ENCODE measurements around the gene ZEB2. TPM values are rescaled to one million over a fixed set of nuclear protein-coding genes. Genes with fewer than 3 reads are reported as not detected.
A peak's percentile ranks its signal among the peaks of the same experiment; 100 is the strongest.

ZEB2 gene
- total RNA-seq, 1 experiment from 2014 or later, result 1.1 TPM

DNA sequence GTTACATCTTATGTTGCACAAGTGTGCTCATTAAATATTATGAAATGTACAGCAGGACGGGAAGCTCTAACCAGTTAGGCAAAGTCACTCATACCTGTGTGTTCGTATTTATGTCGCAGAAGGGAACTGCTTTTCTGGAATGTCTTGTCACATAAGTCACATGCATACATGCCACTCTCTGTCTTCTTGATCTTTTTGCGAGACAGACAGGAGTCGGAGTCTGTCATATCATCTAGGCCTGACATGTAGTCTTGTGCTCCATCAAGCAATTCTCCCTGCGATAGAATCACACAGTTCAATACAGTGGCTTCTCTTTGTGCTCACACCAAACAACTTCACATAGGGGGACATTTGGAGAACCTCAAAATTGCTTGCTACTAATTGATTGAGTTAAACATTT is 123.6 kb downstream of the ZEB2 start:
- no peak for DNase-seq (ENCODE audit: low read depth, low spot score)
- CTCF ChIA-PET, result no interaction called here
- no peak overlapping the region for H3K4me3 ChIP-seq (ENCODE audit: low read depth in 2 of 2, low read length in 2 of 2)
- no peak overlapping the region for H3K27ac ChIP-seq (ENCODE audit: low read length)
- POLR2A ChIA-PET, result no interaction called here
- H3K27me3 ChIP-seq (ENCODE audit: control insufficient read depth, insufficient read depth, low read length), result 0 out of 2 replicates have a peak, but pooled peaks cover 2% of the 10 kb centered on the region
- intact Hi-C loops (cut with micrococcal nuclease; ENCODE audit: unreplicated experiment) (no loop called here), in situ Hi-C loops (cut with HindIII; ENCODE audit: low pct_unique_long_range_greater_than_20kb, low sequenced_read_pairs) (no loop called here)
- BruUV-seq (replicated peaks), result no TSS peak
- TF ChIP-seq SIN3A (IDR thresholded peaks at IDR 0.05; ENCODE audit: borderline replicate concordance, insufficient read depth, low read depth, low read length) (no peak), POLR2AphosphoS5 (IDR thresholded peaks at IDR 0.05; ENCODE audit: low read depth, low read length) (no peak)
- ATAC-seq, result no peak
- H3K36me3 ChIP-seq (ENCODE audit: control insufficient read depth, insufficient read depth, low read length), result no peaks in the 10 kb centered on the region
- H3K4me1 ChIP-seq (ENCODE audit: control insufficient read depth, insufficient read depth, low read length), result no peaks in the 10 kb centered on the region
- H3K9me3 ChIP-seq (ENCODE audit: control insufficient read depth, insufficient read depth, low read depth, low read length), result no peaks in the 10 kb centered on the region

DNA sequence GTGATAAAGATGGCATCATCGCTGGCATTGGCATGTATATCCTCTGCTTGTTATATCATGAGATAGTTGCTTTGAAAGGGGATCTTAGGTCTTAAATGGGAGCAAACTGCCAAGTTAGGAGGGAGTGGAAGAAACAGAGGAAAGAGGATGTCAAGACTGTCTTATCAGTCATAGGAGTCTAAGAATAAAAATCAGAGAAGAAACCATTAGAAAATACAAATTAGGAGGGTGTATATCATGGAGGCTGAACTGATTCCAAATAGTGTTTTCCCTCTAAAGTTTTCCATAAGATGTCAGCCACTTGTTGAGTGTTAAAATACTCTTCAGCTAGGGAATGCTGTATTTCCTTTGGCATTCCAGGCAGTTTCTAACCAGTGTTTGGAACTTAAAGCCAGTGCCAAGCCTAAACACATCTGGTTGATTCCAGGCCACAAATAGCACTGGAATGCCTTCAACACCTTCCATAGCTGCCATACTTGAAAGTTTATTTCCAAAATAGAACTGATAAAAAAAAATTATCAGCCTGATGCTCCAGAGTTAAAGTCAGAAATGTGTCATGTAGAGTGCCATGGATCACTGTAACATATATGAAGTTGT is 129.4 kb downstream of the ZEB2 start:
- CTCF ChIA-PET, result no interaction called here
- no peaks in the 10 kb centered on the region for H3K9me3 ChIP-seq (ENCODE audit: control insufficient read depth, insufficient read depth, low read depth, low read length)
- intact Hi-C loops (cut with micrococcal nuclease; ENCODE audit: unreplicated experiment) (no loop called here), in situ Hi-C loops (cut with HindIII; ENCODE audit: low pct_unique_long_range_greater_than_20kb, low sequenced_read_pairs) (no loop called here)
- BruUV-seq (replicated peaks), result no TSS peak
- H3K27me3 ChIP-seq (ENCODE audit: control insufficient read depth, insufficient read depth, low read length), result peaks cover 5% of the 10 kb centered on the region
- no peaks in the 10 kb centered on the region for H3K36me3 ChIP-seq (ENCODE audit: control insufficient read depth, insufficient read depth, low read length)
- no peak overlapping the region for H3K27ac ChIP-seq (ENCODE audit: low read length)
- no peak for DNase-seq (ENCODE audit: low read depth, low spot score)
- TF ChIP-seq, protein P1, sequence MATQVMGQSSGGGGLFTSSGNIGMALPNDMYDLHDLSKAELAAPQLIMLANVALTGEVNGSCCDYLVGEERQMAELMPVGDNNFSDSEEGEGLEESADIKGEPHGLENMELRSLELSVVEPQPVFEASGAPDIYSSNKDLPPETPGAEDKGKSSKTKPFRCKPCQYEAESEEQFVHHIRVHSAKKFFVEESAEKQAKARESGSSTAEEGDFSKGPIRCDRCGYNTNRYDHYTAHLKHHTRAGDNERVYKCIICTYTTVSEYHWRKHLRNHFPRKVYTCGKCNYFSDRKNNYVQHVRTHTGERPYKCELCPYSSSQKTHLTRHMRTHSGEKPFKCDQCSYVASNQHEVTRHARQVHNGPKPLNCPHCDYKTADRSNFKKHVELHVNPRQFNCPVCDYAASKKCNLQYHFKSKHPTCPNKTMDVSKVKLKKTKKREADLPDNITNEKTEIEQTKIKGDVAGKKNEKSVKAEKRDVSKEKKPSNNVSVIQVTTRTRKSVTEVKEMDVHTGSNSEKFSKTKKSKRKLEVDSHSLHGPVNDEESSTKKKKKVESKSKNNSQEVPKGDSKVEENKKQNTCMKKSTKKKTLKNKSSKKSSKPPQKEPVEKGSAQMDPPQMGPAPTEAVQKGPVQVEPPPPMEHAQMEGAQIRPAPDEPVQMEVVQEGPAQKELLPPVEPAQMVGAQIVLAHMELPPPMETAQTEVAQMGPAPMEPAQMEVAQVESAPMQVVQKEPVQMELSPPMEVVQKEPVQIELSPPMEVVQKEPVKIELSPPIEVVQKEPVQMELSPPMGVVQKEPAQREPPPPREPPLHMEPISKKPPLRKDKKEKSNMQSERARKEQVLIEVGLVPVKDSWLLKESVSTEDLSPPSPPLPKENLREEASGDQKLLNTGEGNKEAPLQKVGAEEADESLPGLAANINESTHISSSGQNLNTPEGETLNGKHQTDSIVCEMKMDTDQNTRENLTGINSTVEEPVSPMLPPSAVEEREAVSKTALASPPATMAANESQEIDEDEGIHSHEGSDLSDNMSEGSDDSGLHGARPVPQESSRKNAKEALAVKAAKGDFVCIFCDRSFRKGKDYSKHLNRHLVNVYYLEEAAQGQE (IDR thresholded peaks at IDR 0.05; ENCODE audit: insufficient read depth in 1 of 2, low read depth in 2 of 2, low read length in 1 of 2), result no peak
- TF ChIP-seq TCF7L2 (IDR thresholded peaks at IDR 0.05; ENCODE audit: low read depth, low read length) (no peak), SIN3A (IDR thresholded peaks at IDR 0.05; ENCODE audit: borderline replicate concordance, insufficient read depth, low read depth, low read length) (no peak), POLR2AphosphoS5 (IDR thresholded peaks at IDR 0.05; ENCODE audit: low read depth, low read length) (no peak)
- TF ChIP-seq, protein P2, sequence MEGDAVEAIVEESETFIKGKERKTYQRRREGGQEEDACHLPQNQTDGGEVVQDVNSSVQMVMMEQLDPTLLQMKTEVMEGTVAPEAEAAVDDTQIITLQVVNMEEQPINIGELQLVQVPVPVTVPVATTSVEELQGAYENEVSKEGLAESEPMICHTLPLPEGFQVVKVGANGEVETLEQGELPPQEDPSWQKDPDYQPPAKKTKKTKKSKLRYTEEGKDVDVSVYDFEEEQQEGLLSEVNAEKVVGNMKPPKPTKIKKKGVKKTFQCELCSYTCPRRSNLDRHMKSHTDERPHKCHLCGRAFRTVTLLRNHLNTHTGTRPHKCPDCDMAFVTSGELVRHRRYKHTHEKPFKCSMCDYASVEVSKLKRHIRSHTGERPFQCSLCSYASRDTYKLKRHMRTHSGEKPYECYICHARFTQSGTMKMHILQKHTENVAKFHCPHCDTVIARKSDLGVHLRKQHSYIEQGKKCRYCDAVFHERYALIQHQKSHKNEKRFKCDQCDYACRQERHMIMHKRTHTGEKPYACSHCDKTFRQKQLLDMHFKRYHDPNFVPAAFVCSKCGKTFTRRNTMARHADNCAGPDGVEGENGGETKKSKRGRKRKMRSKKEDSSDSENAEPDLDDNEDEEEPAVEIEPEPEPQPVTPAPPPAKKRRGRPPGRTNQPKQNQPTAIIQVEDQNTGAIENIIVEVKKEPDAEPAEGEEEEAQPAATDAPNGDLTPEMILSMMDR (IDR thresholded peaks at IDR 0.05), result no peak
- POLR2A ChIA-PET, result no interaction called here
- ATAC-seq, result no peak
- H3K4me3 ChIP-seq (ENCODE audit: low read depth in 2 of 2, low read length in 2 of 2), result no peak overlapping the region
- no peaks in the 10 kb centered on the region for H3K4me1 ChIP-seq (ENCODE audit: control insufficient read depth, insufficient read depth, low read length)

DNA sequence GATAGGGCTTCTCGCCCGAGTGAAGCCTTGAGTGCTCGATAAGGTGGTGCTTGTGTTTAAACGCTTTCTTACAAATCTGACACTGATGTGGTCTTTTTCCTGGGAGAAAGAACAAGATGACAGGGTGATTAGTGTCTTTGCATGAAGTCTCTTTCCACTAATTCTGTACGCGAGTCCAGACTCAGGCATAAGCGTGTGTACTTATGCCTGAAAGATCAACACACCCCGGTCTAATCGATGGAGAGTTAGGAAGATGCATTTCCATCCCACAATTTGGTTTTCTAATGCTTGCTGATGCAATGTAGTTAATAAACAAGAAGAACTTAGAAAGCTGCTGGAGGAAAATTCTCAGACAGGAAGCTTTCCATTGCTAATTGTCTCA is 130.0 kb downstream of the ZEB2 start:
- ChIA-PET CTCF (no interaction called here), POLR2A (no interaction called here)
- no TSS peak for BruUV-seq (replicated peaks)
- Histone ChIP-seq H3K36me3 (ENCODE audit: control insufficient read depth, insufficient read depth, low read length) (no peaks in the 10 kb centered on the region), H3K4me1 (ENCODE audit: control insufficient read depth, insufficient read depth, low read length) (no peaks in the 10 kb centered on the region), H3K4me3 (ENCODE audit: low read depth in 2 of 2, low read length in 2 of 2) (peak overlapping the region; percentile 55 to 76), H3K27ac (ENCODE audit: low read length) (0 out of 2 replicates have a peak overlapping the region, but pooled peaks have one; percentile 65), H3K9me3 (ENCODE audit: control insufficient read depth, insufficient read depth, low read depth, low read length) (no peaks in the 10 kb centered on the region), H3K27me3 (ENCODE audit: control insufficient read depth, insufficient read depth, low read length) (peaks cover 5% of the 10 kb centered on the region)
- TF ChIP-seq POLR2AphosphoS5 (IDR thresholded peaks at IDR 0.05; ENCODE audit: low read depth, low read length), result no peak
- TF ChIP-seq TCF7L2 (IDR thresholded peaks at IDR 0.05; ENCODE audit: low read depth, low read length), result no peak
- TF ChIP-seq, protein P1 (IDR thresholded peaks at IDR 0.05; ENCODE audit: insufficient read depth in 1 of 2, low read depth in 2 of 2, low read length in 1 of 2), result no peak
- no peak for TF ChIP-seq SIN3A (IDR thresholded peaks at IDR 0.05; ENCODE audit: borderline replicate concordance, insufficient read depth, low read depth, low read length)
- TF ChIP-seq, protein P2 (IDR thresholded peaks at IDR 0.05), result no peak
- peak; percentile 48 for ATAC-seq
- no peak for DNase-seq (ENCODE audit: low read depth, low spot score)
- in situ Hi-C loops (cut with HindIII; ENCODE audit: low pct_unique_long_range_greater_than_20kb, low sequenced_read_pairs) (no loop called here), intact Hi-C loops (cut with micrococcal nuclease; ENCODE audit: unreplicated experiment) (no loop called here)

Data from Panc1 (cell line).